Measurements from ENCODE around the gene MRTFB. TPM values are rescaled to one million over a fixed set of nuclear protein-coding genes. Genes with fewer than 3 reads are reported as not detected.

MRTFB gene
- total RNA-seq, 1 experiment from 2014 or later = 9.8 TPM

DNA sequence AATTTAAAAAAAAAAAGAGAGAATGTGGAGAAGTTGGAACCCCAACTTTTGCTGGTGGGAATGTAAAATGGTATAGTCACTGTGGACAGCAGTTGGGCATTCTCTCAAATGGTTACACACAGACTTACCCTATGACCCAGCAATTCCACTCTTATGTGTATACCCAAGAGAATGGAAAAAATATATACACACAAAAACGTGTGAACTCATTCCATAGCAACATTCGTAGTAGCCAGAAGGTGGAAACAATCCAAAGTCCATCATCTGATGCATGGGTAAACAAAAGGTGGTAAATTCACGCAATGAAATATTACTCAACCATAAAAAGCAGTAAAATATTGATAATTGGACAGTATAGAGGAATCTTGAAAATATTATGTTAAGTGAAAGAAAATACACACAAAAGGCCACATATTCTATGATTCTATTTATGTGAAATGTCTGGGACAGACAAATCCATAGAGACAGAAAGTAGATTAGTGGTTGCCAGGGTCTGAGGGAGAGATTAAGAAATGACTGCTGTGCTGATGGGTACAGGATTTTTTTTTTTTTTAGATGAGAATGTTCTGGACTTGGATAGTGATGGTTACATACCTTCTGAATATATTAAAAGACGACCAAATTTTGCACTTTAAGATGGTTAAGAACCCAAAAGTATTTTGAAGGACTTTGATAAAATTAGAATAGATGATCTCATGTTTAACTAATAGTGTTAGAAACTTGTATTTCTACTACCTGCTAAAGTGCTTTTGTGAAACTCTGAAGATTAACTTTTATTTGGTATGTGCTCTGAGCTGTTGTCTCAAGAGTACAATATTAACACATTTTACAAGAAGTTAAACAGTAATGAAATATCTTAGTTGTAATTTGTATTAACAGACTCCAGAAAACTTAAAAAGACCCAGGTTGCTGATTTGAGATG is 60.9 kb downstream of the MRTFB start:
- DNase-seq (ENCODE audit: low read depth) = no peak

DNA sequence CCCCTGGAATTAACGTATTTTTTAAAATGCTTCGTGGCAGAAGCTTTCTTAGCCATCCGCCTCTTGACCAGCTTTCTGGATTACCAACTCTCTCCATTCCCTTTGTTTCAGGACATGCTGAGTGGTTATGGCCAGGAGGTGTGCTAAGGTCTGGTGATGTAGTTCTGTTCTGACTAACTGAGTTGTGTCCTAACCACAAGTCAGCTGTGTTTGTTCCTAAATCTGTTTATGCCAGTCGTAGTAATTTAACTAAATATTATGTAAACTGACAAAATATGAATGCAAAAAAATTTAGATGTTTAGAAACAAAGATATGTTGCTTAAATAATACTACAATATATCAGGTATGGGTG is 61.6 kb downstream of the MRTFB start:
- peak; percentile 78 for DNase-seq (ENCODE audit: low read depth)

DNA sequence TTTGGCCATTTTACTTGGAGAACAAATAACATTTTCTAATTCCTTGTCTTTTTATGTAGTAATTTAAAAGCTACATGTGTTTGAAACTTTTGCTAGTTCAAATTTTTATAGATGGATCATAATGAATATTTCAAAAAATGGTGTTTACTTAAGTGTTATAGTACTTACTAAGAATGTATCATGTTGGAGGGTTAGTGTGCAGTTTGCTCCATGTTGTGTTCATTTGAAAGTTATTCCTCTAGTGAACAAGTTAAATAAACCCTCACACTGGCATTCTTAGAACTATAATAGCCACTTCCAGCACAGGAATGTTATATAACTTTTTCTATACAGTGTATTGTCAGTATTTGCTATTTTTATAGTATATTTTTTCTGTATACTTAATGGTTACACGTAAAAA is 62.8 kb downstream of the MRTFB start:
- DNase-seq (ENCODE audit: low read depth) = no peak

DNA sequence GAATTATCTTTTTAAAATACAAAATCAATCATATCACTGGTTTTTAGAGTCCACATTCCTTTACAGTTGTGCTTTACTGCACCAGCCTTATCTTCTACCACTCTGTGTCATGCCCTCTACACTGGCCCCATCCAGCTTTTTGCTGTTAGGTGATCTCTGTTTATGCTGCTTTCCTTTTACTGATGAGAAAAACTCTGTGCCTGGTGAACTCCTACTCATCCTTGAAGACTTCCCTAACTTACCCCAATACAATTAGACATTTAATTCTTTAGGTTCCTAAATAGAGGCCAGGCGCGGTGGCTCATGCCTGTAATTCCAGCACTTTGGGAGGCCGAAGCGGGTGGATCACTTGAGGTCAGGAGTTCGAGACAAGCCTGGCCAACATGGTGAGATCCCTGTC is 64.6 kb downstream of the MRTFB start:
- DNase-seq (ENCODE audit: low read depth) = no peak

DNA sequence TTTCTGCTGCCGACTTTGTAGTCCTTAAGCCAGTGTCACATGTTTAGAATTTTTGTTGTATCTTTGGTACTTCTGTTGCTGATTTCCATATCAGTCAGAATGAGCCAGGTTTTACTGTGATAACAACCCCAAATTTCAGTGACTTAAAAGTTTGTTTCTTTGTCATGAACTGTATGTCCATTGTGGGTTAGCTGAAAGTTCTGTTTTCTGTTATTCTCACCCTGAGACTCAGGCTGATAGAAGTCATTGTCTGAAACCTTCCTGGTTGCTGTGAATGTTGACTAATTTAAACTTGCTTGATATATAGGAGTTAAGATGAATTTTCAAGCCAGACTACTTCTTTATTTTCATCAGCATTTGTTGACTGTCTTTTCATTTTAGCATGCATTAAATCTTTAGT is 68.8 kb downstream of the MRTFB start:
- no peak for DNase-seq (ENCODE audit: low read depth)

DNA sequence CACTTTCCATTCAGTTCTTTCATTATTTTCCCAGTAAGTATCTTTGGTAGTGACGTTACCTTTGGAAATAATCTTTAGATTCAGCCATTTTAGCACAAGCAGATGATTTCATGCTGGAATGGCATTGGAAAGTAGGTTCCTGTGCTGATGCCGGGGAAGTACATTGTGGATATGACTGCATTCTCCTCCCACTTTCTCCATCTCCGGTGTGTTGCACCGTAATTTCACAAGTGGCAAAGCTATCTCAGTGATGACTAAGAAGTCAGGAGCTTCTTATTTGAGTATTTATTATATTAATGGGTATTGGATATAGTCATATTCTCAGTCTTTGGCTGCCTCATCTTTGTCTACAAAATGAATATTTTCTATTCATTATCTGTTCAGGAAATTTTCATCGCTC is 69.8 kb downstream of the MRTFB start:
- no peak for DNase-seq (ENCODE audit: low read depth)

DNA sequence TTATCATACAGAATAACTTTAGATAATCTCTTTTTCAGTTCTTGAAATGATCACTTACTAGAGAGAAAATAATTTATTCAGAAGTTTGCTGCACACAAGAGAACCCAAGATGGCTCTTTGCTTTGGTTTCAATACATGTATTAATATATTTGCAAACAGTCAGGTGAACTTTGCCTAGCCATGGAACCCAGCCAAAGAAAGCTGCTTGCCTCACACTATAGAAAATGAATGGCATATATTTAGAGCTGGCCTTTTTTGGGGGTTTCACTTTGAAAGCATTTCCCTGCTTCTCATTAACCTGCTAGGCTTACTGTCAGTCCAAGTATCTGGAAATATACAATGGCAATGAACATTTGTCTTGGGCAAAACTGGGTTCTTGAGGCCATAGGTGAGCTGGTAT is 75.3 kb downstream of the MRTFB start:
- DNase-seq (ENCODE audit: low read depth) = no peak

DNA sequence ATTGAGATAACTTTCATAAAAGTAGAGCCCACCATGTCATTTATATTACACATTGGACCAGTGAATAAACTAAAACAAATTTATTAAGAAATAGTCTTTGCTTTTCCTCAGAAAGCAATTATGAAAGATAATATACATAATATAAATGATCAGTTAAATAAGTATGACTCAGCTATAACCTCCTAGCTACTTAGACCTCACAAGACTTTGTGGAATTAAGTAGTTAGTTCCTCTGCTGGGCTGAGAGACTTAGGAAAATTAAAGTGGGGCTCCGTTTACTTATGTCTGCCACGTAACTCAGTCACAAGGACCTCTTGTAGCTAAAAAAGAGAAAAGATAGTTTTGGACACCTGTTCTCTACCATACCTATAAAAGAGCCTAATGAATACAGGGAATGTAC is 76.9 kb downstream of the MRTFB start:
- no peak for DNase-seq (ENCODE audit: low read depth)

DNA sequence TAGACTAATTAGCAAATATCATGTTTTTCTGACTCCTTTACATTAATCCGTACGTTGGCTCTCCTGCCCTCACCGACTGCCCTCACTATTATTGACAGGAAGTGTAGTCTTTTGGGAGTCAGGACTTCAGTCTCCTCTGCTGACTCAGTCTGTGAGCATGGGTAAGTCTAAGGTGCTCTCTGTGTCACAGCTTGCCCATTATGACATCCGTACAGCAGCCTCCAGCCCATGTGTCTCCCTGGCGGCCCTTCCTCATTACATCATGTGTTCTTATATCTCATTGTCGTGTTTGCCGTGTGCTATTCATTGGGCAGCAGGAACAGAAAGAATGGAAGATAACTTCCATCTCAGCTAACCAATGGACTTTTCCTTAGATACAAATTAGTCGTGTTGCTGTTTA is 77.5 kb downstream of the MRTFB start:
- DNase-seq (ENCODE audit: low read depth) = no peak

DNA sequence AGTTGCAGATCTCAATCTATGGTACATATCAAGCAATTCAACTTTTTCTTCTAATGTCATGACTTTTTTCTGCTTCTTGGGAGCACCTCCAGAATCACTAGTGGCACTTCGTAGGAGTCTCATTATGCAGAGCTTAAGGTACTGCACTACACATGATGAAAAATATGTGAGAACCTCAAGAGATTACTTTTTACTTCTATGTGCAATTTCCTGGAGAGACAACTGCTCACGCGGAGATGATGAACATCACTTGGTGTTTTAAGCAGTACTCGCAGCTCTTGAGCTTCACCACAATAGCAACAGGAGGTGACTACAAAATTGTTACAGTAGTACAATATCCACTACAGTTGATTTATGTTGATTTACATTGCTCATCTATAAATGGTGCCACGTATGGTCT is 79.7 kb downstream of the MRTFB start:
- peak; percentile 41 for DNase-seq (ENCODE audit: low read depth)

DNA sequence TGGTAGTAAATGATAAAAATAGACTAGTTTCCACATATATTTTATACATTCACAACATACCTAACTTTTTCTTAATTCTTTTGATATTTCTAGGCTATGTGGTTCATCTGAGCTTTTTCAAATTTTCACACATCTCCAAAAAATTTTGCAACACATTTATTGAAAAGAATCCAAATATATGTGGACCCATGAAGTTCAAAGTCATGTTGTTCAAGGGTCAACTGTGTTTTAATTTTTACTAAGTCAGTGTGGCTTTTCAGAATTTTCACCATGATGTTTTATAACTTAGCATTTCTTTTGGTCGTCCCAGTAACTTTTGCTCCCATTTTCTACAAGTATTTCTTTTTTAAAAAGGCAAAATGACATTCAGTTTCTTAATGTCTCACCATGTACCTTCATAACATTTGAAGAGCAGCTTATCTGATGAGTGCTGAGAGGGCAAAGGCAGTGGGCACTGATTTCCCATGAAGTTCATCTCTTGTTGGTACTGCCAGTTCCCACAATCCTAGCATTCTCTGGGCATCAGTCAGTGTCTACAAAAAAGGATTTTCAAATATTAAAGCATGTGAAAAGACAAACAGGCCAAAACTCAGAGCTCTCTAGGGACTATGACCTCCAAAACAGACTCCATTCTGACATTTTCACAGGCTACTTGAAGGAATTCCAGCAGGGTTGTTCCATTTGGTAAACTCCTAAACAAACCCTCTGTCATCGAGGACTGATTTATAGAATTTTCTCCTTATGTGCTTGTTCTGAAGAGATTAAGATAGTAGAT is 80.3 kb downstream of the MRTFB start:
- peak; percentile 82 for DNase-seq (ENCODE audit: low read depth)

DNA sequence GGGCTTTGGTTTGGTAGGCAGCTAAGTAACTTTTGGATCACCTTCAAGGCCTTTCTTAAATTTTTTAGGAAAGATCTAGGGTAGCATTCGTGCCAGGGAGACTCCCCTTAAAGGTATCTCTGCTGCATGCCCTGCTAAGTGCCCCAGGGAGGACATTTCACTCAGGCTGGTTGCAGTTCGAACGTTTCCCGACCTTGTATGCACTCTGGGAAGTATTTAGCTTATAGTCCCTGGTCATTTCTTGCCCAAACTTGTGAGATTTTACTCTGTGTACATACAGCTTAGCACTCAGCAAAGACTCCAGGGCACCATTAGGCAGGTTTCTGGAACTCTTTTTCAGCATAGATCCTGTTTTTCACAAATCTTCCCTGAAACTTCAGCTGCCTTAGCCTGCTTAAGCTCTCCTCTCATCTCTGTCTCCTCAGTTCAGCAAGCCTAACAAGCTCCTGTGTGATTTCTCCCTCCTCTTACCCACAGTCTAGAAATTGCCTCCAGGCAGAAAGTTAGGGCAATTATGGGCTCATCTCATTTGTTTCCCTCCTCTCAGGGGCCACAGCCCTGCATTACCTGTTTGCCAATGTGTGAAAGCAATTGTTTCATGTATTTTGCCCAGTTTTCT is 84.6 kb downstream of the MRTFB start:
- no peak for DNase-seq (ENCODE audit: low read depth)

DNA sequence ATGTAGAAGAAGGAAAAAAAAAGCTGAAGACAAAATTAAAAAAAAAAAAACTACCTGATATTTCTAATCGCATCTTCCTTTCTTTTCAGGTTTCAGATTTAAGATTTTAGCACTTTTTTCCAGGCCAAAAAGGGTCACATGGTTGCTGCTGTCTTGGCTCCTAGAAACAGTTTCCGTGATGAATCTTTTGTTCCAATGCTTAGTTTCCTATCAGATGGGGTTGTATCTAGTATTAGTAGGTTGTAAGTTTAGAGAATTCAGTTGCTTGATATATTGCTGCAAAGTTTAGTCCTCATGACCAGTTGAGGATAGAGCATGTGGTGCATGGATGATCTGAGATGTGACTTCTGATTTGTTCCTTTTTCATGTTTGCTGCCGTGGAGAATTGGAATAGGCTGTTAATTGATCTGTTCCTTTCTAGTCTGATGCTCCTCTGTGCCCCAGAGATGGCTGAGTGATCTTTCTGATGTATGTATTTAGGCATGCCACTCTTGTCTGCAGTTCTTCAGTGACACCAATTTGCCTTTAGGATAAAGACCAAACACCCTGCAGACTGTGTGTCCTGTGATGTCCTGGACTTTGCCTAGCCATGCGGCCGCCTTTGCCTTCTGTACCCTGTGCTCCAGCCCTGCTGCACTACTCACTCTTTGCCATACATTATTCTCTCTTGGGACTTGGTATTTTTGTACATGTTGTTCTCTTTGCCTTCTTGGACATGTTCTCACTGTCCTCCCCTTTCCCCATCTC is 94.0 kb downstream of the MRTFB start:
- DNase-seq (ENCODE audit: low read depth) = no peak

DNA sequence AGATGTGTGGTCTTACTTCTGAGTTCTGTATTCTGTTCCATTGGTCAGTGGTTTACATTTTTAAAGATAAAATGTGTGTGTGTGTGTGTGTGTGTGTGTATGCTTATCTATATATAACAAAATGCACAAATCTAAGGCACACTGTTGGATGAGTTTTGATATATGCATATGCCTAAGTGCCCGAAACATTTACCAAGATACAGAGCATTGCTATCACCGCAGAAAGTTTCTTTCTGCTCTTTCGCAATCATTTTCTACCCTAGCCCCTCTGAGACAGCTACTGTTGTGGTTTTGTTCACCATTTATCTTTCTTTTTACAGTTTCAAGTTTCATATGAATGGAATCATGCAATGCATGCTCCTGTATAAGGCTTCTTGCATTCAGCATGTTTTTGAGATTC is 97.0 kb downstream of the MRTFB start:
- DNase-seq (ENCODE audit: low read depth) = no peak

DNA sequence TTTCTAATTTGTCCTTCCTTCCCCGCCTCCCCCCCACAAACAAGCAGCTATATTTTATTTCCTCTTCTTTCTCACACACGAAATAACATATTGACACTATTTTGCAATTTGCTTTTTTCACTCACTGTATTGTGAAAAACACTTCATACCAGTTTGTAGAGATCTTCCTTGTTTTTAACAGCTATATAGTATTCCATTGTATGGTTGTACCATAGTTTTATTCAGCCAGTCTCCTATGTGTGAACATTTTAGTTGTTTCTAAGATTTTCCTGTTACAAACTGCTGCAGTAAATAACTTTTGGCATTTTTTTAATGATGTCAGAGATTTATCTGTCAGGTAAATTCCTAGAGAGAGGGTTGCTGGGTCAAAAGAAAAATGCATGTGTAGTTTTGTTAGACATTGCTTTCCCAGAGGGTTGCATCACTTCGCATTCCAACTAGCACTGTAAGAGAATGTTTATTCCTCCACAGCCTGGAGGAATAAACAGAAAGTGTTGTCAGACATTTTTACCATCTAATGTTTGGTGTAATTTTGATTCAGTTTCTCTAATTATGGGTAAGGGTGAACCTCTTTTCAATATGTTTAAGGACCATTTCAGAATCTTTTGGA is 101.2 kb downstream of the MRTFB start:
- DNase-seq (ENCODE audit: low read depth) = peak; percentile 34

DNA sequence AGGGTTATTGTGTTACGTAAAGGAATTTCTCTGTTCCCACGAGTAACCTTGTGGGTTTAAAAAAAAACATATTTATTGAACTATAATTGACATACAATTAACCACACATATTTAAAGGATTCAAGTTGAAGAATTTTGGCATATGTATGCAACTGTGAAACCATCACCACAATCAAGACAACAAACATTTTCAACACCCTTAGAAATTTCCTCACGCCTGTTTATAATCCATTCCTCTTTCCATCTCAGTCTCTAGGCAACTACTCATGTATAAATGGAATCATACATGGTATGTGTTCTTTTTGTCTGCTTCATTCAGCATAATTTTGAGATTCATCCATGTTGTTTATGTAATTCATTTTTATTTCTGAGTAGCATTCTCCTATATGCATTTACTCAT is 104.0 kb downstream of the MRTFB start:
- no peak for DNase-seq (ENCODE audit: low read depth)

DNA sequence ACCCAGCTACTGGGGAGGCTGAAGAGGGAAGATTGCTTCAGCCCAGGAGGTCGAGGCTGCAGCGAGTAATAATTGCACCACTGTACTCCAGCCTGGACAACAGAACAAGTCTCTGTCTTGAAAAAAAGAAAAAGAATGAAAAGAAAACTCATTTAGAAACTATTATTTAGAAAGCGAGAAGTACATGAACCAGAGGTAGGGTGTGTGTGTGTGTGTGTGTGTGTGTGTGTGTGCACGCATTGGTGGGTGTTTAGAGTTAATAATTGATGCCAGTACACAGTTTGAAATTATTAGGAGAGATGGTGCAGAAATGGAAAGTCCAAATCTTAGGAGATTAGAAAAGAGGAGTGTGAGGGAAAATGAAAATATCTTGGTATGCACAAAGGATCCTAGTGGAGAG is 106.6 kb downstream of the MRTFB start:
- no peak for DNase-seq (ENCODE audit: low read depth)

DNA sequence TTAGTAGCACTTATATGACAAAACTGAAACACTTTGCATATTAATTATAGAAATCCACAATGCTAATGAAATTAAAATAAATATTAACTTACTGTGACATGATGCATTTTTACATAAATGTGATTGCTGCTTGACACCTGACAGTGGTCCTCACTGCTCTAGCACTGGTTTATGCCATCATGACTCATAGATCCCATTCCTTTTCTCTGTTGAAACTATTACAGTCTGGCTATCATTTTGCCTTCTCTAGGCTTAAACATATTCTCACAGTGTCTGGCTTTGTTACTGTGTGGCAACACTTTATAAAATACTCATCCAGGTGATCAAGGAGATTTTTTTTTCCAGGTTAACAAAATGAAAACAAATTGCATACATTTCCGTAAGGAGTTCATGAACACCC is 108.0 kb downstream of the MRTFB start:
- DNase-seq (ENCODE audit: low read depth) = peak; percentile 30

DNA sequence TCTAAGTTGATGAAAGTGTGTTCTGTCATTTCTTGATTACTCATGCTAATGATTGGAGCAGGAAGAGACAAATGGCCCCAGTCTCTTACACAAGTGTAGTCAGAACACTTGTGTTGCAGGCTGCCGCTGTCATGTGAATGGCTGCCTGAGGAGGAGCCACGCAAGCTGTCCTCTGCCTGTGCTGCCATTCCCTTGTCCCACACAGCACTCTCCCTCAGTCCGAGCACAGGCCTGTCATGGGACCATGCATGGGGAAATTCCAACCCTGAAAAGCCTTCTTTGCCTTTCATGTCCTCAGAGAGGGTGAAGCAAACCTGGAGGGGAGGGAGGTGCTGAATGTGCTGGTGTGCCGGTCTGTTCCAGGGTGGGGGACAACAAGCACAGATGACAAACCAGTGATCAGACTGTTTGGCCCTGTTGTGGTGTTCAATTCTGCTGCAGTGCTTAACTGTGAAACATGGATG is 109.4 kb downstream of the MRTFB start:
- no peak for DNase-seq (ENCODE audit: low read depth)

DNA sequence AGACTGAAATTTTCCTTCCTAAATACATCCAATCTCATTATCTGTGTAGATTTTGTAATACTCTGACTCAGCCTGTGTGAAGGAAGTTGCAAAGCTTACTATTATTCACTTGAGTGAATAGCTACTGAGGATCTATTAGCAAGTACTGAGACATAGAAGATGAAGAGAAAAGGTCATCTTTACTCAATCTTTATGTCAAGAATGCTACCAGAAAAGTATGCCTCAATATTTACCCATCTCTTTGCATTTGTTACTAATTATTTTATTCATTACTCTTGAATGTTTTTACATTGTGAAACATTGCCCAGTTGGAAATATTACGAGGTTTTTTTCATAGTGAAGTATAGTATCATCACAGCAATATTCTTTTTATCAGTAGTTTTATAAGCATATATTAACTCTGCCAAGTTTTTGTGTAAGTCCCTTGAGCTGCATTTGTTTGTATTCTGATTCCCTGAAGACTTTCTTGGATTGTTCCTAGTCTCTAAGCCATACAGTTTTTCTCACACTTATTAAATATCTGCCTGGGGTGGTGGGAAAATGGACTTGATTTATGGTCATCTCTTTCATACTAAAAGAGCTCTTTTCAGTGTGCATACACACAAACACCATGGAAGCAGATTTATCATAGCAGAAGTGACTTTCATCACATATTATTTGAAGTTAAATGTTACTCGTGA is 110.4 kb downstream of the MRTFB start:
- DNase-seq (ENCODE audit: low read depth) = peak; percentile 57

DNA sequence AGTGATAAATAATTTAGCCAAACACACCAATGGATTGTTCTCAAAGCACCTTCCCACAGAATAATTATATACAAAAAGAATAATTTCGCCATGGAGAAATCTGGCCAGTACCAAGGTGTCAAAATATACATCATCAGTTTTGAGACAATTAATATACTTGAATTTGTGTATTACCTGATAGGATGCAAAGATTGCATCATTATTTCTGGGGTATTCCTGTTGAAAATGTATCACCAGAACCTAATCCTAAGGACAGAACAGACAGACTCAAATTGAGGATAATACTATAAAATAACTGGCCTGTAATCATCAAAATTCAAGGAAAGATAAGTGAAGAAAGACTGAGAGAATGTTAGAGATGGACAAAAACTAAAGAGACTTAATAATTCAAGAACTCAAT is 111.9 kb downstream of the MRTFB start:
- no peak for DNase-seq (ENCODE audit: low read depth)

Data from LHCN-M2 (cell line).